Karpas-422 (cell line): ENCODE results near the gene RIMBP2. TPM values are rescaled to one million over a fixed set of nuclear protein-coding genes. Genes with fewer than 3 reads are reported as not detected.

ENCODE experiments used
- DNase-seq: peaks from one replicate; pipeline ENCODE4 v3.0.0-alpha.2; 2015
- H2AFZ ChIP-seq: fragments of 200-600 bp; sonication (generic); 2 replicates; pipeline ENCODE4 v1.6.1; 2014; ENCODE audit warnings: antibody characterized with exemption, low read length, mixed read lengths
- H3K27ac ChIP-seq: fragments of 200-600 bp; sonication (generic); 2 replicates; pipeline ENCODE4 v1.5.1; 2014; ENCODE audit warnings: mild to moderate bottlenecking, low read length, moderate library complexity
- H3K27me3 ChIP-seq: fragments of 200-600 bp; sonication (generic); 2 replicates; pipeline ENCODE4 v1.6.1; 2014; ENCODE audit warnings: low read length, mixed read lengths
- H3K36me3 ChIP-seq: fragments of 200-600 bp; sonication (generic); 2 replicates; pipeline ENCODE4 v1.6.1; 2014; ENCODE audit warnings: low read length, mixed read lengths; ENCODE audit not compliant: insufficient read depth
- H3K4me1 ChIP-seq: fragments of 200-600 bp; sonication (generic); 2 replicates; pipeline ENCODE4 v1.6.1; 2014; ENCODE audit warnings: mild to moderate bottlenecking, low read length, mixed read lengths
- H3K4me2 ChIP-seq: fragments of 200-600 bp; sonication (generic); 2 replicates; pipeline ENCODE4 v1.6.1; 2014; ENCODE audit warnings: low read length, low read depth, mild to moderate bottlenecking; ENCODE audit not compliant: poor library complexity, severe bottlenecking
- H3K4me3 ChIP-seq: fragments of 200-600 bp; sonication (generic); 2 replicates; pipeline ENCODE4 v1.5.1; 2014; ENCODE audit warnings: mild to moderate bottlenecking, antibody characterized with exemption, low read length, mixed read lengths
- H3K79me2 ChIP-seq: fragments of 200-600 bp; sonication (generic); 2 replicates; pipeline ENCODE4 v1.6.1; 2014; ENCODE audit warnings: mild to moderate bottlenecking, low read length, mixed read lengths
- H3K9ac ChIP-seq: fragments of 200-600 bp; sonication (generic); 2 replicates; pipeline ENCODE4 v1.6.0; 2014; ENCODE audit warnings: low read length
- H3K9me2 ChIP-seq: fragments of 200-600 bp; sonication (generic), shearing (Covaris generic); replicated peaks from 2 replicates; pipeline ENCODE4 v1.6.0; 2014; ENCODE audit warnings: mild to moderate bottlenecking, low read length, moderate library complexity; ENCODE audit not compliant: insufficient read depth
- H3K9me3 ChIP-seq: fragments of 300-700, 200-600 bp; sonication (generic); 2 replicates; pipeline ENCODE4 v1.6.1; 2014; ENCODE audit warnings: low read length, mixed read lengths
- H4K20me1 ChIP-seq: fragments of 200-600 bp; sonication (generic); 2 replicates; pipeline ENCODE4 v1.6.1; 2014; ENCODE audit warnings: mild to moderate bottlenecking, antibody characterized with exemption, low read length, low read depth; ENCODE audit not compliant: insufficient read depth
- total RNA-seq: library from RNA; depleted of rRNA; stranded (reverse); fragments of >200 nt; shearing (Covaris generic); gene quantifications from 2 replicates; pipeline ENCODE4 v1.2.3, GENCODE V29; 2014; ENCODE audit warnings: low replicate concordance

Gene RIMBP2
- total RNA-seq, 1 experiment from 2014 or later: not detected

DNA sequence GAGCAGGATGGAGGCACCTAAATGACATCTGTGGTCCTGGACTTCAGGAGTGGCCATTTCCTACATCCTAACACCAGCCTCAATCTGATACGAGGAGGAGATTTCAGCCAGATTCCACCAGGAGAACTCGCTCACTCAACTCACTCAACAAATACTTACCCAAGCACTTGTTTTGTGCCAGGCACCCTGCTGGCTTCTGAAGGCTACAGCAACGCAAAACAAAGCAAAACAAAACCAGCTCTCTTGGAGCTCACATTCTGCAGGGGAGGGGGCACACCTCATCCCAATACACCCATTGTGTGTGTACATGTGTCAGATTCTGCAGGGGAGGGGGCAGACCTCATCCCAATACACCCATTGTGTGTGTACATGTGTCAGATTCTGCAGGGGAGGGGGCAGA lies 233.7 kb downstream of the RIMBP2 start:
- Histone ChIP-seq H3K4me3 (no peak overlapping the region), H3K9me3 (no peaks in the 10 kb centered on the region), H3K9me2 (no peaks in the 10 kb centered on the region), H3K27ac (no peak overlapping the region), H2AFZ (no peak overlapping the region), H3K27me3 (no peaks in the 10 kb centered on the region), H3K9ac (no peak overlapping the region), H3K36me3 (no peaks in the 10 kb centered on the region), H3K4me1 (no peaks in the 10 kb centered on the region), H3K79me2 (no peaks in the 10 kb centered on the region), H4K20me1 (no peaks in the 10 kb centered on the region), H3K4me2 (no peak overlapping the region)
- DNase-seq: no peak

- Histone ChIP-seq H3K9me2 (no peaks in the 10 kb centered on the region), H3K36me3 (no peaks in the 10 kb centered on the region), H3K79me2 (no peaks in the 10 kb centered on the region), H3K9ac (no peak overlapping the region), H3K4me2 (no peak overlapping the region), H3K9me3 (no peaks in the 10 kb centered on the region), H3K4me1 (no peaks in the 10 kb centered on the region), H3K4me3 (no peak overlapping the region), H3K27ac (no peak overlapping the region), H2AFZ (no peak overlapping the region), H3K27me3 (no peaks in the 10 kb centered on the region), H4K20me1 (no peaks in the 10 kb centered on the region)
- no peak for DNase-seq
These were observed 234.7 kb downstream of the RIMBP2 start for GRCh38 chr12:130481392-130481879.

GRCh38 chr12:130480887-130481286 lies 235.2 kb downstream of the RIMBP2 start:
- Histone ChIP-seq H3K9me3 (no peaks in the 10 kb centered on the region), H2AFZ (no peak overlapping the region), H4K20me1 (no peaks in the 10 kb centered on the region), H3K27ac (no peak overlapping the region), H3K4me1 (no peaks in the 10 kb centered on the region), H3K9me2 (no peaks in the 10 kb centered on the region), H3K27me3 (no peaks in the 10 kb centered on the region), H3K4me3 (no peak overlapping the region), H3K4me2 (no peak overlapping the region), H3K36me3 (no peaks in the 10 kb centered on the region), H3K79me2 (no peaks in the 10 kb centered on the region), H3K9ac (no peak overlapping the region)
- no peak for DNase-seq

DNA sequence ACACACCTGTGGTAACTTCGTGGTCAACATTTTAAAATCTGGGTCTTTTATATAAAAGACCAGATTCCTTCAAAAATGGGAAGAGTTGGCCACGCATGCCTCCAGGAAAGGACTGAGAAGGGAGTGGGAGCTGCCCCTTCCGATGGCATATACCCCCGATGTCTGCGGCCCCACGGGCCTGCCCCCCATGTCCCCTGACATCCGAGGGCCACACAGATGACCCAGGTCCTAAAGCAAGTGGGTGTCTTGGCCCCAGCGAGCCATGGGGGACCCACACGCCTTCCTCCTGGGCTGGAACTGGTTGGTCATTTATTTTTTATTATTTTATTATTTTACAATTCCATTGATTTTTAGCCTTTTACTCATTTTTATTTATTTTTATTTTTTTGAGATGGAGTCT lies 235.9 kb downstream of the RIMBP2 start:
- H3K36me3 ChIP-seq: no peaks in the 10 kb centered on the region
- H3K9me2 ChIP-seq: no peaks in the 10 kb centered on the region
- H2AFZ ChIP-seq: no peak overlapping the region
- DNase-seq: no peak
- H3K4me2 ChIP-seq: no peak overlapping the region
- H3K27me3 ChIP-seq: no peaks in the 10 kb centered on the region
- no peaks in the 10 kb centered on the region for H3K4me1 ChIP-seq
- H3K79me2 ChIP-seq: no peaks in the 10 kb centered on the region
- H3K27ac ChIP-seq: no peak overlapping the region
- no peaks in the 10 kb centered on the region for H3K9me3 ChIP-seq
- H3K4me3 ChIP-seq: no peak overlapping the region
- no peaks in the 10 kb centered on the region for H4K20me1 ChIP-seq
- H3K9ac ChIP-seq: no peak overlapping the region

DNA sequence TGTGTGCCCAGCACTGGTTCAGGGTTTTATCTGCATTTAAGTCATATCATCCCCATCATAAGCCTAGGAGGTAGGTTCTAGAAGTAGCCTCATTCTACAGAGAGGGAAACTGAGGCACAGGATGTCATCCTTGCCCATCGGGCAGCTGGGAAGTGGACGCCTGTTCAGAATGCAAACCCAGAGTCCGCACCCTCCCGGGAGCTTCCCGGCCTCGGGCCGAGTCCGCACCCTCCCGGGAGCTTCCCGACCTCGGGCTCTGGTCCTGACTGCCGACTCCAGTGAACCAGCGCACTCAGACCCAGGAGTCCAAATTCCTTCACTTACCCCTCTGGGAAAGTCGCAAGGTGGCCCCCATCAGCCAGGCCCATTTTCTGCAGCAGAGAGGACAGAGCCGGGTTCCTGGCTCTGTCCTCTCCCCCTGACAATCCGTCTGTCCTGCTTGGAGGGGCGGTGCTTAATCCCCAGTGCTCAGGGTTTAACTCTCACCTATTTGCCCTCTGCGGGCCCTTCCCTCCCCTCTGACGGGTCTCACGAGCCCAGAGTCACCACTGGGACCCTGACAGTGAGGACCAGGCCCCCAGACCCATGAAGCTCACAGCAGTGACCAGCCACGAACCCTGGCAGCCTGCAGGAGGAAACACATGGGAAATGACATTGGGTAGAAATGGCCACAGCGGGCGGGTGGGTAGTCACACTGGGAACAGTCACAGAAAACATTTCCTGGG lies 236.5 kb downstream of the RIMBP2 start:
- Histone ChIP-seq H3K4me2 (no peak overlapping the region), H3K9me2 (no peaks in the 10 kb centered on the region), H3K79me2 (no peaks in the 10 kb centered on the region), H3K9ac (no peak overlapping the region), H3K27me3 (no peaks in the 10 kb centered on the region), H3K9me3 (no peaks in the 10 kb centered on the region), H3K36me3 (no peaks in the 10 kb centered on the region), H2AFZ (no peak overlapping the region), H3K4me3 (no peak overlapping the region), H3K27ac (no peak overlapping the region), H4K20me1 (no peaks in the 10 kb centered on the region), H3K4me1 (no peaks in the 10 kb centered on the region)
- no peak for DNase-seq

GRCh38 chr12:130478786-130479185 lies 237.3 kb downstream of the RIMBP2 start:
- H3K27me3 ChIP-seq: no peaks in the 10 kb centered on the region
- DNase-seq: no peak

GRCh38 chr12:130477701-130478100 lies 238.4 kb downstream of the RIMBP2 start:
- no peak overlapping the region for H3K9ac ChIP-seq
- H4K20me1 ChIP-seq: no peaks in the 10 kb centered on the region
- no peaks in the 10 kb centered on the region for H3K36me3 ChIP-seq
- no peak overlapping the region for H3K27ac ChIP-seq
- H2AFZ ChIP-seq: no peak overlapping the region
- H3K4me1 ChIP-seq: no peaks in the 10 kb centered on the region
- no peak for DNase-seq
- no peaks in the 10 kb centered on the region for H3K27me3 ChIP-seq
- no peaks in the 10 kb centered on the region for H3K9me2 ChIP-seq
- H3K79me2 ChIP-seq: no peaks in the 10 kb centered on the region
- H3K9me3 ChIP-seq: no peaks in the 10 kb centered on the region
- no peak overlapping the region for H3K4me3 ChIP-seq
- H3K4me2 ChIP-seq: no peak overlapping the region

More at GRCh38 chr12:130478786-130479185, 237.3 kb downstream of the RIMBP2 start:
- H3K4me2 ChIP-seq: no peak overlapping the region
- H3K4me1 ChIP-seq: no peaks in the 10 kb centered on the region
- no peaks in the 10 kb centered on the region for H3K9me3 ChIP-seq
- no peaks in the 10 kb centered on the region for H4K20me1 ChIP-seq
- no peak overlapping the region for H3K27ac ChIP-seq
- H3K36me3 ChIP-seq: no peaks in the 10 kb centered on the region
- no peaks in the 10 kb centered on the region for H3K79me2 ChIP-seq
- no peak overlapping the region for H2AFZ ChIP-seq
- H3K4me3 ChIP-seq: no peak overlapping the region
- H3K9me2 ChIP-seq: no peaks in the 10 kb centered on the region
- H3K9ac ChIP-seq: no peak overlapping the region

DNA sequence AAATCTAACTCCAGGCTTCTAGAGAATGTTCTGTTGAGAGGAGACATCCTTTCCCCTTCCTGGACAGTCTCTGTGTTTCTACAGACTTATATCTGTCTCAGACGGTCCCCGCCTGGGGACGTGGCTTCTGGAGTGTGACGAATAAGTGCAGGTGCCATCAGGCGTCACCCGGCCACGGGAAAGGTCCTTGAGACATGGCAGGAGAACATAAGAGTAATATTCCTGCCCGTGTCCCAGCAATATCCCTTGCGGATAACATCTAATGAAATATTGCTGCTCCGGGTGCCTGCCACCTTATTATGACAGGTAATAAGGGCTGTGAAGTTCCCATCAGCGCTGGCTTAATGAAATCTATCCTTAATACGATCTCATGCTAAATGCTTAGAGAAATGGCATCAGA lies 238.8 kb downstream of the RIMBP2 start:
- no peaks in the 10 kb centered on the region for H3K4me1 ChIP-seq
- H3K79me2 ChIP-seq: no peaks in the 10 kb centered on the region
- no peak overlapping the region for H3K9ac ChIP-seq
- no peak overlapping the region for H2AFZ ChIP-seq
- no peaks in the 10 kb centered on the region for H4K20me1 ChIP-seq
- H3K27ac ChIP-seq: no peak overlapping the region
- no peak for DNase-seq
- no peak overlapping the region for H3K4me3 ChIP-seq
- no peaks in the 10 kb centered on the region for H3K9me2 ChIP-seq
- H3K27me3 ChIP-seq: no peaks in the 10 kb centered on the region
- H3K4me2 ChIP-seq: no peak overlapping the region
- no peaks in the 10 kb centered on the region for H3K9me3 ChIP-seq
- no peaks in the 10 kb centered on the region for H3K36me3 ChIP-seq
